Measurements from ENCODE around the gene TRIM28. TPM values are rescaled to one million over a fixed set of nuclear protein-coding genes. Genes with fewer than 3 reads are reported as not detected.
"Not testable (repeated sequence)": the region's sequence is repeated elsewhere in the genome, so short reads cannot be mapped to it uniquely, and the experiment has no call there.

Gene TRIM28
- total RNA-seq, 1 donor from 2014 or later: 662 TPM

DNA sequence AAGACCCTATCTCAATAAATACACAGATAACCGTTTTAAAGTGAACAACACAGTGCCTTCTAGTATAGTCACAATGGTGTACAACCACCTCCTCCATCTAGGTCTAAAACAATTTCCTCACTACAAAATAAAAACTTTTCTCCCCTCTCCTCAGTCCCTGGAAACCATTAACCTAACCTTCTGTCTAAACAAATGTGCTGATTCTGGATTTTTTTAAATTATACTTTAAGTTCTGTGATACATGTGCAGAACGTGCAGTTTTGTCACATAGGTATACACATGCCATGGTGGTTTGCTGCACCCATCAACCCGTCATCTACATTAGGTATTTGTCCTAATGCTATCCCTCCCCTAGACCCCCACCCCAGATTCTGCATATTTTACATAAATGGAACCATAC, 14.5 kb upstream of the TRIM28 start:
- peaks cover 5% of the 10 kb centered on the region for H3K27me3 Mint-ChIP-seq (ENCODE audit: low read depth)
- H3K4me1 Mint-ChIP-seq (ENCODE audit: low read depth): no peaks in the 10 kb centered on the region
- no peaks in the 10 kb centered on the region for H3K9me3 Mint-ChIP-seq
- no peak overlapping the region for H3K27ac Mint-ChIP-seq
- no peak overlapping the region for H3K4me3 Mint-ChIP-seq (ENCODE audit: low read depth)
- DNase-seq (ENCODE audit: low spot score): no peak
- intact Hi-C loops (cut with micrococcal nuclease): no loop called here
- no peaks in the 10 kb centered on the region for H3K36me3 Mint-ChIP-seq (ENCODE audit: low read depth)

DNA sequence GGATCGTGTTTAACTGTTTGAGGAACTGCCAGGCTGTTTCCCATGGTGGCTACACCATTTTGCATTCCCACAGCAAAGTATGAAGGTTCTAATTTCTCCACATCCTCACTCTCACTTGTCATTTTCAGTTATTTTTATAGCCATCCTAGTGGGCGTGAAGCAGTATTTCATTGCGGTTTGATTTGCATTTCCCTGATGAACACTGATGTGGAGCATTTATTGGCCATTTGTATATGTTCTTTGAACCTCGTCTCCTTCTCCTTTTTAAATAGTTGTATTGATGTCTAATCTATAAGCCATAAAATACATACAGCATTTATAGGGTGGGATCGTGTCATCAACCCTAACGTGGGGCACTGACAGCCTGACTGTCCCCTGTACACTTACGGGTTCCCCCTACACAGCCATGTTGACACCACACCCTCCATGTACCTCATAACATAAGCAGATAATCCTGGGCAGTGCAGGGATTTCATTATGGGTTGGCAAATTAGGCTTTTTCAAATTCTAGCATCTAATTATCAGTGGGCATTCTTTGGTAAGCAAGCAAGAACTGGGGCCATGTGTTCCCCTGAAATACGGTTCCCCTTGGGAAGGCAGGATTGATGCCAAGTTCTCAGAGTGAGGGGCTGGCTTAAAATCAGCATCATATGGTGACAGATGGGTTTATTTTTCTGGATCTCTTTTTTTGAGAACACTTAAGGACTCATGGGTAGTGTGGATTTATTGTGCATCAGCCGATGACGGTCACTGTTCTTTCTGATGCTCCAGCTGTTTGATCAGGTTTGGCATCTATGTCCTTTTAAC, 12.6 kb upstream of the TRIM28 start:
- no peaks in the 10 kb centered on the region for H3K36me3 Mint-ChIP-seq (ENCODE audit: low read depth)
- no peaks in the 10 kb centered on the region for H3K9me3 Mint-ChIP-seq
- intact Hi-C loops (cut with micrococcal nuclease): no loop called here
- no peak for DNase-seq (ENCODE audit: low spot score)
- H3K4me1 Mint-ChIP-seq (ENCODE audit: low read depth): no peaks in the 10 kb centered on the region
- no peak overlapping the region for H3K27ac Mint-ChIP-seq
- peaks cover 5% of the 10 kb centered on the region for H3K27me3 Mint-ChIP-seq (ENCODE audit: low read depth)
- no peak overlapping the region for H3K4me3 Mint-ChIP-seq (ENCODE audit: low read depth)

DNA sequence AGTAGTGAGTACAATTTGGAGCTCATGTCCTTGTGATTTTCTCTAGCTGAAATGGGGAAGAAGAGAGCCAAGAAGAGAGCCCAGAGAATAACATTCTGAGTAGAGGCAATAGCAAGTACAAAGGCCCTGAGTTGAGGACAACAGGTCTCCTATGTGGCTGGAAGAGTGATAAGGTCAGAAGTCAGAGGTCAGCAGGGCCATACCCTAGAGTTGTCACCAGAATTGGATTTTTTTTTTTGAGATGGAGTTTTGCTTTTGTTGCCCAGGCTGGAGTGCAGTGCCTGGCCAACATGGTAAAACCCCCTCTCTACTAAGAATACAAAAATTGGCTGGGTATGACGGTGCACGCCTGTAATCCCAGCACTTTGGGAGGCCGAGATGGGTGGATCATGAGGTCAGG, 8.0 kb upstream of the TRIM28 start:
- no peak for DNase-seq (ENCODE audit: low spot score)
- Mint-ChIP-seq H3K27ac (no peak overlapping the region), H3K4me1 (ENCODE audit: low read depth) (peaks cover 5% of the 10 kb centered on the region), H3K9me3 (no peaks in the 10 kb centered on the region), H3K36me3 (ENCODE audit: low read depth) (no peaks in the 10 kb centered on the region), H3K27me3 (ENCODE audit: low read depth) (peaks cover 22% of the 10 kb centered on the region), H3K4me3 (ENCODE audit: low read depth) (no peak overlapping the region)
- intact Hi-C loops (cut with micrococcal nuclease): no loop called here

DNA sequence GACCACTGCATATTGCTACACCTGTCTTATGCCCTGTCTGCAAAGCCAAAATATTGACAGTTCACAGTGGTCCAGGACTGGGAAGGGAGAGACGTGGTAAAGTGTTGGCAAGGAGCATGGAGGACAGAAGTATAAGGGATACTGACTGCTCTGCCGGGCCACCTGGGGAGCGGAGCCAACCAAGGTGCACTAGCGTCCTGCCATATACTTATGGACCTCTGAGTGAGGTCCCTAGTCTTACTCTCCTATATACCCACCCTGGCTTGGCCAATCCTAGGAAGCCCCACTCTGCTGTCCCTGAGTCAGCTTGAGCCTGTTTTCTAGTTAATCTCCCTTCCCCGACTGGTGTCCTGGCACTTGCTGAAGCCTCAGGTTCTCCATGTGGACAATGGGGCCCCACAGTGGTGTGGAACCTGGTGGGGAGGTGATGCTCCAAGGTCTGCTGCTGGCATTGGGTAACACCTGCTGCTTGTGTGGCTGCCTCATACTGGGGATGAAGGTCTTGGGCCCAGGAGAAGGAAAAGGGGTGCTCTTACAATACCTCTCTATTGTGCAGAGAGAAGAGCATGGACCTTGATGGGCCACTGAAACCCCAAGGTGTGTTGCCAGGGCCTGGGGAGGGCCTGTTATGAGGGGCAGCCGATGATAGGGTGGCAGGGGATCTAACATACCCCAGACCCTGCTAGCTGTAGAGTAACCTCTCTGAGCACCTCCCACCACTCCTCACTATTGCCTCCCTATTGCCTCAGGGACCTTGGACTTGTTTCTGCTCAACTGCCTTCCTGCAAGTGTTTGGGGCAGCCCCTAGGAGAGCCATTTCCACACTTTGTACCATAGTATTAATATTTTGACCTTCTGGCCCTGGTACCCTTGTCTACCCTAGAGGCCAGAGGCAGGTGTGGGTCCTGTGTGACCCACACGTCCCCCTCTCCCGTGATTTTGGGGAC, 6.7 kb upstream of the TRIM28 start:
- Mint-ChIP-seq H3K36me3 (ENCODE audit: low read depth) (no peaks in the 10 kb centered on the region), H3K9me3 (no peaks in the 10 kb centered on the region), H3K27me3 (ENCODE audit: low read depth) (peaks cover 20% of the 10 kb centered on the region), H3K4me1 (ENCODE audit: low read depth) (peaks cover 5% of the 10 kb centered on the region), H3K27ac (no peak overlapping the region), H3K4me3 (ENCODE audit: low read depth) (peak overlapping the region; percentile 26)
- DNase-seq (ENCODE audit: low spot score): no peak
- intact Hi-C loops (cut with micrococcal nuclease): no loop called here

DNA sequence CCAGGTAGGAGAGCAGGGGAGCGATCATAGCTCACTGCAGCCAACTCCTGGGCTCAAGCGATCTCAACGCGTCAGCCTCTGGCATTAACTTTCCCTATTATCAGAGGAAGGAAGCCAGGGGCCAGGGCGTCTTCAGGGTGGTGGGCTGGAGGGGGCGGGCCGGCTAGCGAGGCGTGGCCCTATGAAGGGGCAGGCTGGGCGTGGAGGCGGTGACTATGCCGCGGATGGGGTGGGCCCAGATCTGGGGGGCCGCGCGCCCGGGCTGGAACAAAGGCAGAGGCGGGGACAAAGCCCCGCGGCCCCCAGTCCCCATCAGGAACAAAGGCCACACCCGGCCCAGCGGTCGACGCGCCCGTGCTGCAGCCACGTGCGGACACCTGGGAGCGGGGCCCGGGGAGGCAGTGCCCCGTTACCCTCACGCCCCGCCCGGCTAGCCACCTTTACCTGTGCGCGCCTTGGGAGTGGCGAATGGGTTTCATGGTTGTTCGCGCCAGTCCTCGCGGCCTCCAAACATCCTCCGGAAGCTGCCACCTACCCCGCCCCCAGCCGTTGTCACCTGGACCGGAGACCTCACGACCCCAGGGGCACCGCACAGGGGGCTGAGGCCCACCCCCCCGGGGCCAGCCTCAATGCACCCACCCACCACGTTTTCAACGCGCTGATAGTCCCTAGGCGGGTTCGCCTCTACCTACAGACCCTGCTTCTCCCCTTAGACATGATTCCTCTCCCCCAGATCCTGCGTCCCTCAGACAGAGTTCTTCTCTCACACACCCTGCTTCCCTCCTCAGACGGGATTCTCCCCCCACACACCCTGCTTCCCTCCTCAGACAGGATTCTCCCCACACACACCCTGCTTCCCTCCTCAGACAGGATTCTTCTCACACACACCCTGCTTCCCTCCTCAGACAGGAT, 5.4 kb upstream of the TRIM28 start:
- intact Hi-C loops (cut with micrococcal nuclease): no loop called here
- H3K27ac Mint-ChIP-seq: peak overlapping the region; percentile 76

DNA sequence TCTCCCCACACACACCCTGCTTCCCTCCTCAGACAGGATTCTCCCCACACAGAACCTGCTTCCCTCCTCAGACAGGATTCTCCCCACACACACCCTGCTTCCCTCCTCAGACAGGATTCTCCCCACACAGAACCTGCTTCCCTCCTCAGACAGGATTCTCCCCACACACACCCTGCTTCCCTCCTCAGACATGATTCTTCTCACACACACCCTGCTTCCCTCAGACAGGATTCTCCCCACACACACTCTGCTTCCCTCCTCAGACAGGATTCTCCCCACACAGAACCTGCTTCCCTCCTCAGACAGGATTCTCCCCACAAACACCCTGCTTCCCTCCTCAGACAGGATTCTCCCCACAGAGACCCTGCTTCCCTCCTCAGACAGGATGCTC, 4.7 kb upstream of the TRIM28 start:
- H3K27me3 Mint-ChIP-seq (ENCODE audit: low read depth): peaks cover 24% of the 10 kb centered on the region
- DNase-seq (ENCODE audit: low spot score); H3K9me3 Mint-ChIP-seq; intact Hi-C loops (cut with micrococcal nuclease); H3K36me3 Mint-ChIP-seq (ENCODE audit: low read depth); H3K27ac Mint-ChIP-seq: not testable (repeated sequence)
- peaks cover 10% of the 10 kb centered on the region for H3K4me1 Mint-ChIP-seq (ENCODE audit: low read depth)
- peak overlapping the region; percentile 64 for H3K4me3 Mint-ChIP-seq (ENCODE audit: low read depth)

More for the DNA sequence above, 5.4 kb upstream of the TRIM28 start:
- Mint-ChIP-seq H3K4me3 (ENCODE audit: low read depth) (peak overlapping the region; percentile 73), H3K4me1 (ENCODE audit: low read depth) (peaks cover 6% of the 10 kb centered on the region), H3K36me3 (ENCODE audit: low read depth) (no peaks in the 10 kb centered on the region), H3K27me3 (ENCODE audit: low read depth) (peaks cover 26% of the 10 kb centered on the region), H3K9me3 (no peaks in the 10 kb centered on the region)
- DNase-seq (ENCODE audit: low spot score): no peak

DNA sequence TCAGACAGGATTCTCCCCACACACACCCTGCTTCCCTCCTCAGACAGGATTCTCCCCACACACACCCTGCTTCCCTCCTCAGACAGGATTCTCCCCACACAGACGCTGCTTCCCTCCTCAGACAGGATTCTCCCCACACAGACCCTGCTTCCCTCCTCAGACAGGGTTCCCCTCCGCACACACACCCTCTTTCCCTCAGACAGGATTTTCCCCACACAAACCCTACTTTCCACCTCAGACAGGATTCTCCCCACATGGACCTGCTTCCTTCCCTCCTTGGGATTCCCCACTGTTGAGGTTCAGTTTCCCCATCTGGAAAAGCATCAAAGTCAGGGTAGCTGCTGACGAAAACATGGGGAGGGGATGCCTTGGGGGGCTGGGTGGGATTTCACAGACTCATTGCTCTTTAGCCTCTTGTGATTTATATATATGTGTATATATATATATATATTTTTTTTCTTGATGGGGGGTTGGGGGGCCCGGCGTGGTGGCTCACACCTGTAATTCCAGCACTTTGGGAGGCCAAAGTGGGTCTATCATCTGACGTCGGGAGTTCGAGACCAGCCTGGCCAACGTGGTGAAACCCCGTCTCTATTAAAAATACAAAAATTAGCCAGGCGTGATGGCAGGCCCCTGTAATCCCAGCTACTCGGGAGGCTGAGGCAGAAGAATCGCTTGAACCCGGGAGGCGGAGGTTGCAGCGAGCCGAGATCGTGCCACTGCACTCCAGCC, 1.1 kb upstream of the TRIM28 start:
- peaks cover 24% of the 10 kb centered on the region for H3K27me3 Mint-ChIP-seq (ENCODE audit: low read depth)
- H3K4me3 Mint-ChIP-seq (ENCODE audit: low read depth); H3K9me3 Mint-ChIP-seq; DNase-seq (ENCODE audit: low spot score); intact Hi-C loops (cut with micrococcal nuclease): not testable (repeated sequence)
- H3K27ac Mint-ChIP-seq: peak overlapping the region; percentile 6
- peaks cover 30% of the 10 kb centered on the region for H3K36me3 Mint-ChIP-seq (ENCODE audit: low read depth)
- H3K4me1 Mint-ChIP-seq (ENCODE audit: low read depth): peaks cover 22% of the 10 kb centered on the region

DNA sequence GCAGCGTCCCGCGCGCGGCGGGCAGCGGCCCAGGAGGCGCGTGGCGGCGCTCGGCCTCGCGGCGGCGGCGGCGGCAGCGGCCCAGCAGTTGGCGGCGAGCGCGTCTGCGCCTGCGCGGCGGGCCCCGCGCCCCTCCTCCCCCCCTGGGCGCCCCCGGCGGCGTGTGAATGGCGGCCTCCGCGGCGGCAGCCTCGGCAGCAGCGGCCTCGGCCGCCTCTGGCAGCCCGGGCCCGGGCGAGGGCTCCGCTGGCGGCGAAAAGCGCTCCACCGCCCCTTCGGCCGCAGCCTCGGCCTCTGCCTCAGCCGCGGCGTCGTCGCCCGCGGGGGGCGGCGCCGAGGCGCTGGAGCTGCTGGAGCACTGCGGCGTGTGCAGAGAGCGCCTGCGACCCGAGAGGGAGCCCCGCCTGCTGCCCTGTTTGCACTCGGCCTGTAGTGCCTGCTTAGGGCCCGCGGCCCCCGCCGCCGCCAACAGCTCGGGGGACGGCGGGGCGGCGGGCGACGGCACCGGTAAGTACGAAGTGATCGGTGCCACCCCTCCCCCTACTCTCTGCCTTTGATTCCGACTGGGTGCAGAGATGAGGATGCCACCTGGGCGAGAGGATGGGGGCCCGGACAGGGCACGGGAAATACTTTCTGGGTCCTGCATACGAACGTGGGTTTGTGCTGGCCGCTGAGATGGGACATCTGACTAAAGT, 874 bp downstream of the TRIM28 start:
- H3K4me3 Mint-ChIP-seq (ENCODE audit: low read depth): peak overlapping the region; percentile 91
- peaks cover 49% of the 10 kb centered on the region for H3K36me3 Mint-ChIP-seq (ENCODE audit: low read depth)
- peak overlapping the region; percentile 72 for H3K27ac Mint-ChIP-seq
- intact Hi-C loops (cut with micrococcal nuclease): loop anchor here (1.0 kb wide), 3 partner anchors 11 to 28 kb away; partner anchors contain the start of genes CHMP2A and ZBTB45
- H3K27me3 Mint-ChIP-seq (ENCODE audit: low read depth): peaks cover 14% of the 10 kb centered on the region
- no peak for DNase-seq (ENCODE audit: low spot score)
- peaks cover 22% of the 10 kb centered on the region for H3K4me1 Mint-ChIP-seq (ENCODE audit: low read depth)
- no peaks in the 10 kb centered on the region for H3K9me3 Mint-ChIP-seq

DNA sequence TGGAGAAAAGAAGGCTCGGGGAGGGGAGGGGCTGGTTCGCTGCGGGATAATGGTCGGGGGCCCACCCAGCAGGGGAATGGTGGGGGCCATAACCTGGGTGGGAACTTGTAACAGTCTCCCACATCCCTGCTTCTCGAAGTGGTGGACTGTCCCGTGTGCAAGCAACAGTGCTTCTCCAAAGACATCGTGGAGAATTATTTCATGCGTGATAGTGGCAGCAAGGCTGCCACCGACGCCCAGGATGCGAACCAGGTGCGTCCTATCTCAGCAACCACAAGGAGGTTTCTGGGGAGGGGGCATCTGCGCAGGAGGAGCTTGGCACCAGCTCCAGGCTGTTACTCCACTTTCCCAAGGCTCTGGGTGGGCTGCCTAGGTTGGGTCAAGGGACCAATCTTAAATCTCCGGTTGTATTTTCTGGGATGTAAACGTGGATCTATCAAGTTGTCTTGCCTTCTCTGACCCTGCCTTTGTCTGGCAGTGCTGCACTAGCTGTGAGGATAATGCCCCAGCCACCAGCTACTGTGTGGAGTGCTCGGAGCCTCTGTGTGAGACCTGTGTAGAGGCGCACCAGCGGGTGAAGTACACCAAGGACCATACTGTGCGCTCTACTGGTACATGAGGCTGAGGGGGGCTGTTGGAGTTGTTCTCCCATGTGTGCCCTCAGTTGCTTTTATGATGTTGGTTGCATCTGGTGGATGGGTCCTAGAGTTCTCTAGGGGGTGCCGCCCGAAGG, 1.6 kb downstream of the TRIM28 start:
- Mint-ChIP-seq H3K36me3 (ENCODE audit: low read depth) (peaks cover 54% of the 10 kb centered on the region), H3K4me1 (ENCODE audit: low read depth) (peaks cover 22% of the 10 kb centered on the region), H3K27ac (peak overlapping the region; percentile 72), H3K9me3 (no peaks in the 10 kb centered on the region), H3K27me3 (ENCODE audit: low read depth) (peaks cover 9% of the 10 kb centered on the region), H3K4me3 (ENCODE audit: low read depth) (peak overlapping the region; percentile 91)
- no peak for DNase-seq (ENCODE audit: low spot score)
- intact Hi-C loops (cut with micrococcal nuclease): no loop called here

DNA sequence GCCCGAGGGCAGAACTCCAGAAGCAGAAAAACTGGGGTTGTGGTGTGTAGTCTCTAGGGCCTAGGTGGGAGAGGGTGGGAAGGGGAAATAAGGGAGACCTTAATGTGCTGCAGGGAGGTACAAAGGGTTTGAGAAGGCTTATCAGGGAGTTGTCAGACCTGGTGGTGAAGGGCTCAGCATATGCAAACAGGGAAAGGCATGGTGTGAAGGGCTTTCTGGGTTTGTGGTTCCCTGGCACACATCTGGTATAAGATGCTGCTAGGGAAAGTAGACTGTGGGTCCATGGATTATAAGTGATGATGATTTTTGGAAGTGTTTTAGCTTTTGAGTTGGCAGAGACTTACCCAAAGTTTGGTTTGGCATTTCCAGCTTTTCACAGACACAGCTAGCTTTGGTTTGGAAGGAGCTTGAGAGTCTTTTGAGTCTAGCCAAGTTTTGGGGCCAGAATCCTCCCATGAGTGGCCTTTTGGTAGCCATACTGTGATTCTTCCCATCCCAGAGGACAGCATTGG, 2.2 kb downstream of the TRIM28 start:
- H3K4me3 Mint-ChIP-seq (ENCODE audit: low read depth): peak overlapping the region; percentile 91
- H3K27me3 Mint-ChIP-seq (ENCODE audit: low read depth): peaks cover 7% of the 10 kb centered on the region
- intact Hi-C loops (cut with micrococcal nuclease): no loop called here
- no peak for DNase-seq (ENCODE audit: low spot score)
- peaks cover 60% of the 10 kb centered on the region for H3K36me3 Mint-ChIP-seq (ENCODE audit: low read depth)
- H3K9me3 Mint-ChIP-seq: no peaks in the 10 kb centered on the region
- H3K4me1 Mint-ChIP-seq (ENCODE audit: low read depth): peaks cover 22% of the 10 kb centered on the region
- H3K27ac Mint-ChIP-seq: peak overlapping the region; percentile 72

Measured in activated T-helper 2 cell treated with anti-CD3 and anti-CD28 coated beads, Interferon-gamma antibody, Interleukin-2, Interleukin-4, amounts not matched to agents 10 μg/mL and 5 μg/mL and 100 μg/mL, durations not matched to agents 14 hours and 24 hours and 36 hours (primary cell).